GM21619 (cell line): Measurements from ENCODE around the gene ZFYVE1.

Experiments
- ATAC-seq: cut with Tn5 transposase; IDR thresholded peaks from one replicate; pipeline ENCODE4 v1.9.1; 2021; ENCODE audit not compliant: unreplicated experiment

ZFYVE1 gene

GRCh38 chr14:72921396-72921795 lies 105.5 kb downstream of the ZFYVE1 start:
- ATAC-seq = no peak

GRCh38 chr14:72920008-72920407 lies 106.9 kb downstream of the ZFYVE1 start:
- ATAC-seq = no peak
